Measurements from ENCODE around the gene FRK. TPM values are rescaled to one million over a fixed set of nuclear protein-coding genes. Genes with fewer than 3 reads are reported as not detected.

FRK gene
- polyA plus RNA-seq, 1 donor (not counting 4 experiments of a cell fraction or from before 2014, with no cell fraction given) = 2.4 TPM

DNA sequence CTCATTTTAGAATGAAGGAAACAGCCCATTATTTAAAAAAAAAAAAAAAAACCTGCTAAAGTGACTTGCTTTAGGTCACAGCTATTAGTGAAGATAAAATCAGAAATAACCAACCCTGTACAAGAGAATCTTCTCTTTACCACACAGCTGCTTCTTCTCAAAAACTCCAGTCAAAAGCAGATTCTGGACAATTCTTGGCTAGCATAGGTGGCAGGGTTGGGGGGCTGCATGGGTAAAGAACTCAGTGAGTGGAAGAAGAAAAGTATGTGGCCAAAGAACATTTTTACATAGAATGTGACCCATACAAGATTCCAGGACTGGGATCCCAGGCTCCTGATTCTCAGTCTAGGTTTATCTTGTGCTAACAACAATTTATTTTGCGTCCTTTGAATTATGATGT lies 9.4 kb upstream of the FRK start:
- Histone ChIP-seq H3K4me2 (ENCODE audit: control insufficient read depth, extremely low read depth, insufficient read depth, low read depth, low read length) (no peak overlapping the region), H3K79me2 (ENCODE audit: control insufficient read depth, insufficient read depth, low read length) (no peaks in the 10 kb centered on the region), H3K36me3 (ENCODE audit: control insufficient read depth in 2 of 2, extremely low read depth in 1 of 2, insufficient read depth in 2 of 2, low read length in 2 of 2) (no peaks in the 10 kb centered on the region), H3K4me1 (ENCODE audit: control insufficient read depth, extremely low read depth, insufficient read depth, low read length) (peaks cover 20% of the 10 kb centered on the region), H3K27ac (ENCODE audit: control insufficient read depth, insufficient read depth, low read length) (no peak overlapping the region), H3K4me3 (ENCODE audit: control insufficient read depth in 2 of 3, extremely low read depth in 1 of 3, insufficient read depth in 2 of 3, low read depth in 1 of 3, low read length in 3 of 3) (no peak overlapping the region), H3K9me1 (ENCODE audit: control insufficient read depth, extremely low read depth, insufficient read depth, low read length) (peaks cover 2% of the 10 kb centered on the region), H3K27me3 (ENCODE audit: control insufficient read depth, extremely low read depth, insufficient read depth, low read length) (no peaks in the 10 kb centered on the region), H2AFZ (ENCODE audit: control insufficient read depth, low read length) (no peak overlapping the region), H3K9ac (ENCODE audit: control insufficient read depth, extremely low read depth, insufficient read depth, low read length) (no peak overlapping the region), H3K9me3 (ENCODE audit: control insufficient read depth, low read depth, low read length) (no peaks in the 10 kb centered on the region), H4K20me1 (ENCODE audit: control insufficient read depth, extremely low read depth, insufficient read depth, low read length) (no peaks in the 10 kb centered on the region)
- no peak for FAIRE-seq
- no peak for DNase-seq (ENCODE audit: low read depth, low spot score)
- dilution Hi-C loops (cut with MboI; ENCODE audit: extremely low pct_ligation_motif_present, low sequenced_read_pairs) = no loop called here
- TF ChIP-seq EZH2 (IDR thresholded peaks at IDR 0.05; ENCODE audit: low read length) = no peak
- TF ChIP-seq, protein P1, sequence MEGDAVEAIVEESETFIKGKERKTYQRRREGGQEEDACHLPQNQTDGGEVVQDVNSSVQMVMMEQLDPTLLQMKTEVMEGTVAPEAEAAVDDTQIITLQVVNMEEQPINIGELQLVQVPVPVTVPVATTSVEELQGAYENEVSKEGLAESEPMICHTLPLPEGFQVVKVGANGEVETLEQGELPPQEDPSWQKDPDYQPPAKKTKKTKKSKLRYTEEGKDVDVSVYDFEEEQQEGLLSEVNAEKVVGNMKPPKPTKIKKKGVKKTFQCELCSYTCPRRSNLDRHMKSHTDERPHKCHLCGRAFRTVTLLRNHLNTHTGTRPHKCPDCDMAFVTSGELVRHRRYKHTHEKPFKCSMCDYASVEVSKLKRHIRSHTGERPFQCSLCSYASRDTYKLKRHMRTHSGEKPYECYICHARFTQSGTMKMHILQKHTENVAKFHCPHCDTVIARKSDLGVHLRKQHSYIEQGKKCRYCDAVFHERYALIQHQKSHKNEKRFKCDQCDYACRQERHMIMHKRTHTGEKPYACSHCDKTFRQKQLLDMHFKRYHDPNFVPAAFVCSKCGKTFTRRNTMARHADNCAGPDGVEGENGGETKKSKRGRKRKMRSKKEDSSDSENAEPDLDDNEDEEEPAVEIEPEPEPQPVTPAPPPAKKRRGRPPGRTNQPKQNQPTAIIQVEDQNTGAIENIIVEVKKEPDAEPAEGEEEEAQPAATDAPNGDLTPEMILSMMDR (optimal IDR thresholded peaks at IDR 0.05 in 1 of 3, IDR thresholded peaks at IDR 0.05 in 1 of 3, conservative IDR thresholded peaks at IDR 0.05 in 1 of 3; ENCODE audit: extremely low read depth in 1 of 3, insufficient read depth in 2 of 3, low read length in 3 of 3) = no peak

GRCh38 chr6:116066789-116067188 lies 6.1 kb upstream of the FRK start:
- Histone ChIP-seq H2AFZ (ENCODE audit: control insufficient read depth, low read length) (no peak overlapping the region), H3K79me2 (ENCODE audit: control insufficient read depth, insufficient read depth, low read length) (no peaks in the 10 kb centered on the region)
- no peak for FAIRE-seq

More at GRCh38 chr6:116066789-116067188, 6.1 kb upstream of the FRK start:
- DNase-seq (ENCODE audit: low read depth, low spot score) = no peak
- Histone ChIP-seq H3K36me3 (ENCODE audit: control insufficient read depth in 2 of 2, extremely low read depth in 1 of 2, insufficient read depth in 2 of 2, low read length in 2 of 2) (no peaks in the 10 kb centered on the region), H3K4me2 (ENCODE audit: control insufficient read depth, extremely low read depth, insufficient read depth, low read depth, low read length) (no peak overlapping the region), H3K4me3 (ENCODE audit: control insufficient read depth in 2 of 3, extremely low read depth in 1 of 3, insufficient read depth in 2 of 3, low read depth in 1 of 3, low read length in 3 of 3) (no peak overlapping the region), H3K27ac (ENCODE audit: control insufficient read depth, insufficient read depth, low read length) (no peak overlapping the region), H3K4me1 (ENCODE audit: control insufficient read depth, extremely low read depth, insufficient read depth, low read length) (peaks cover 4% of the 10 kb centered on the region), H3K9me3 (ENCODE audit: control insufficient read depth, low read depth, low read length) (no peaks in the 10 kb centered on the region), H3K9me1 (ENCODE audit: control insufficient read depth, extremely low read depth, insufficient read depth, low read length) (no peaks in the 10 kb centered on the region), H3K27me3 (ENCODE audit: control insufficient read depth, extremely low read depth, insufficient read depth, low read length) (no peaks in the 10 kb centered on the region), H3K9ac (ENCODE audit: control insufficient read depth, extremely low read depth, insufficient read depth, low read length) (no peak overlapping the region), H4K20me1 (ENCODE audit: control insufficient read depth, extremely low read depth, insufficient read depth, low read length) (no peaks in the 10 kb centered on the region)
- dilution Hi-C loops (cut with MboI; ENCODE audit: extremely low pct_ligation_motif_present, low sequenced_read_pairs) = no loop called here
- TF ChIP-seq, protein P1 (optimal IDR thresholded peaks at IDR 0.05 in 1 of 3, IDR thresholded peaks at IDR 0.05 in 1 of 3, conservative IDR thresholded peaks at IDR 0.05 in 1 of 3; ENCODE audit: extremely low read depth in 1 of 3, insufficient read depth in 2 of 3, low read length in 3 of 3) = no peak
- no peak for TF ChIP-seq EZH2 (IDR thresholded peaks at IDR 0.05; ENCODE audit: low read length)

All from keratinocyte (primary cell).